HUDEP-2 (cell line): Measurements from ENCODE around the gene CAMSAP1.

Experiments
- DNase-seq, 76 experiments: peaks; one replicate each; lab custom pipeline; 2025; ENCODE audit not compliant: unreplicated experiment in 76 of 76; lab: John Stamatoyannopoulos, UW

The CAMSAP1 gene

DNA sequence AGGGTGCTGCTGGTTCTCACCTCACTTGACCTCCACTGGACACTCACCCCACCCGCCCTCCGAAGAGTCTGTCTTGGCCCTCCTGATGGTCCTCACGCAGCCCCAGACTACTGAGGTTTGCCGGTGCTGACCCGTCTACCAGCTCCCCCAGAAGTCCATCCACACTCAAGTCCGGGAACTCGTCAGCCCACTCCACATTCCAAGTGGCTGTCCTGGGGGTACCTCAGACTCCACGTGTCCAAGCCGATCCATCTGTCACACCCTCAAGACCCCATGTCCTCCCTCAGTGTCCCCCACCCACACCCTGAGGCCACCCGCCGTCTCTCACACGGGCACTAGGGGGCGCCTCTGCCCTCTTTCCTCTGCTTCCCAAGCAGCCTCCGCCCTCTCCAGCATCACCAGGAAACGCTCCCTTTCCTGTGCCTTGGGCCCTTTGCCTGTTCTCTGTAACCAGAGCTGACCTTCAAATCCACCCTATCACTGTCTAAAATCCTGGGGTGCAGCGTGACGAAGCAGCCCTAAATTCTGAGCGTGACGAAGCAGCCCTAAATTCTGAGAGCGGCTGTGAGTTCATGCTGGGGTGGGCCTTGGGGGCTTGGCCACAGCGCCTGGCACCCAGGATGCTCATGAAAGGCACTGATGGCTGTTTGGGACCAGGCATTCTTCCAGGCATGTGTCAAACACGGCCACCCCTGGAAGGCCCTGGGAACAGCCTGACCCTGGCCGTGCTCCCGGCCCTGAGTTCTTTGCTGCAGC lies 109.7 kb downstream of the CAMSAP1 start:
- DNase-seq = peak in 31 of 76 experiments; percentile 3 to 44 (median 17)

DNA sequence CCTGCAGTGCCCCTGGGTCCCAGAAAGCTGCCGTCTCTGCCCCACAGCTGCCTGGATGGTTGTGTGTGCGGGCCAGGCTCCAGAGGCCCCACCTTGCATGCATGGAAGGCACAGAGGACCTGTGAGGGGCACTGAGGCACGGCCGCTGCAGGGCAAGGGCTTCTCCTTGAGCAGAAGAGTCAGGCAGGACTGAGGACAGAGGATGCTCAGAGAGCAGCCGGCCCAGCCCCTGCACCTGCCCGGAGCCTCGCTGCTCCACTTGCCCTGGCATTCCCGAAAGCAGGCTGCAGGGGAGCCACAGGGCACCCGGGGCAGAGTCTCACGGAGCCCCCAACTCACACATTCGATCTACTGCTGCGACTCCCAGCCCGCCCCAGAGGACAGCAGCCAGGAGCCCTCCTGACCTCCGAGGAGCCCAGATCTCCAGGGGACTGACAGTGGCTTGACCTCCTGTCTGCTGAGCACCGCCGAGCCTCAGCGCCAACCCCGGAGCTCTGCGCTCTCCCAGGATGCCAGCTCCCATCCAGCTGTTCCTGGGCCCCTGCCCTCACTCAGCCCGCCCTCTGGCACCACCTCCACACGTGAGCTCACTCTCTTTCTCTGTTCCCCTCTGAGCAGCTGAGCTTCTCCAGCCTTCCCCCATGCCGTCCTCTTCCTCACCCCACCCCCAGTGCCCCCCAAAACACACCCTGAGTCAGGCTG lies 110.4 kb downstream of the CAMSAP1 start:
- DNase-seq = no peak

DNA sequence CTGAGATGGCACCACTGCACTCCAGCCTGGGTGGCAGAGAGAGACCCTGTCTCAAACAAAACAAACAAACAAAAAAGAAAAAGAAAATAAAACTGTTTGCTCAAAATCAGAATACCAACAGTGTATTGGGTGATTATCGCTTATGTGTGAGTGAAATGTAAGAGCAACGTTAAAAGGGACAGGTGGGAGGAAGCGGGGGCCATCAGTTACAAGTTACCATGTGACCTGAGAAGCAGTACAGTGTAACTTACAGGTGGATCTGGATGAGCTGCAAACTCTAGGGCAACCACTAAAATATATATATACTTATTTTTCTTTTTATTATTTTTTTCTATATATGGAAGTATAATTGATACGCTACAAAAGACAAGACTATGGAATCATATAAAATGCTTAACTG lies 112.0 kb downstream of the CAMSAP1 start:
- DNase-seq = no peak

DNA sequence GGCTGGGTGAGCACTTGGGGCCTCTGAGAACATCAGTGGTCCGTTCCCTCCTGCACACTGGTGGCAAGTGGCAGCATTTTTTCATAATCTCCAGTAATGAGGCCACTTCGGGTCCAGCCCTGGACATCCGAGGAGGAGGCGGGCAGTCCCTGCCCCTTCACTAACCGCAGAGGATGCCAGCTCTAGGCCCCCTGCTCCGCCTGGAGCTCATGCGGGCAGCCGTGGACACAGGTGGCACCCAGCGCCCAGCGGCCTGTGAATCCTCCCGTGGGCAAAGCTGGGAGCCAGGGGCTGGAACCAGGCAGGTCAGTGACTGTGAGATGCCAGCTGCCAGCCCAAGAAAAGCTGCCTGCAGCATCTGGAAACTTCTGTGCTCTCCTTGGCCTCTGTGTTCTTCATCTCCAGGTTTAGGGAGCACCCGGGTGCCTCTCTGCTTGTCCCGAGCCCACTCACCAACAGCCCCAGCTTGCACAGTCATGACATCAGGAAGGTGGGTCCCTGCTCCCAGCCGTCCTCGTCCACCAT lies 112.9 kb downstream of the CAMSAP1 start:
- no peak for DNase-seq

DNA sequence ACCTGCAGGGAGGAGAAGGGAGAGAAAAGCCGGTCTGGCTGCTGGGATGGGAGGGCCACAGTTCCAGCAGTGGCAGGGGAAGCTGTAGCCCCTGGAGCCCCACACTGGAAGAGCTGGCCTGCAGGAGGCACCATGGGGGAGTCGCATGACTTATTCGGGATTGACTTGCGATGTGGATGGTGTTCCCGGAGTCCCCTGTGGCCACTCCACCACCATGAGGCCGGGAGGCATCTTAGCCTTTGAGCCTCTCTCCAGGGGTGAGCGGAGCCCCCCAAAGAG lies 113.3 kb downstream of the CAMSAP1 start:
- no peak for DNase-seq

DNA sequence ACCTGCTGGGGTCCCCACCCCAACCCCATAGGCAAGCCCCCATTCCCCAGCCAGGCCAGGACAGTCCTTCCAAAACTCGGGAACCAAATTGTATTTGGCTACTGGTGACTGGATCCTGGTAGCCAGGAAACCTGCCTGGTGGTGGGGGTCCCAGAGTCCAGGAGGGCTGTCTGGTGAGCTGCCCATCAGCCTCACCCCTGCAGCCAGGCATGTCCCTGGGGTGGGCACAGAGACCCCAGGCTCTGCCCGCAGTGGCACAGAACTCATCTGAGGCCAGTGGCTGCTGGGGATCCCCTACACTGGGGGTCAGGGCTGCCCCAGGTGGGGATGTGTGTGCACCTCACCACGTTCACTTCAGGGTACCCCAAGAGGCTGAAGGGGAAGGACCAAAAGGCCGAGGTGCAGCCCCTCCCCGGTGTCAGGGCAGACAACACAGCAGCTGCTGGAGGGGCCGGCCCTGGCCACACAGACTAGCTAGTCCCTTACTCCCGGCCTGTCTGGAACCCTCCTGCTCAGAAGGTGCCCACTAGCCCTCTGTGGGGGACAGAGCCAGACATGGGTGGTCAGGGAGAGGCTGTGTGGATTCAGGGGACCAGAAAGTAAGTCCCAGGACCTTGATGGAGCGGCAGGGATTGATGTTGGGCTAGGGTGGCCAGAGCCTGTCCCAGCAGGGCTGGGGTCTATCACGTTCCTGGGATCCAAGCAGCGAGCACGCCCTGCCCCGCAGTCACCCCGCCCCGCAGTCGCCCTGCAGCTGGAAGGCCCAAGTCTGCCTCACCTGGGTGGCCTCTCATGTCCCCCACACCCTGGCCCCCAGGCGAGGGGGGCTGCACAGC lies 113.9 kb downstream of the CAMSAP1 start:
- no peak for DNase-seq

DNA sequence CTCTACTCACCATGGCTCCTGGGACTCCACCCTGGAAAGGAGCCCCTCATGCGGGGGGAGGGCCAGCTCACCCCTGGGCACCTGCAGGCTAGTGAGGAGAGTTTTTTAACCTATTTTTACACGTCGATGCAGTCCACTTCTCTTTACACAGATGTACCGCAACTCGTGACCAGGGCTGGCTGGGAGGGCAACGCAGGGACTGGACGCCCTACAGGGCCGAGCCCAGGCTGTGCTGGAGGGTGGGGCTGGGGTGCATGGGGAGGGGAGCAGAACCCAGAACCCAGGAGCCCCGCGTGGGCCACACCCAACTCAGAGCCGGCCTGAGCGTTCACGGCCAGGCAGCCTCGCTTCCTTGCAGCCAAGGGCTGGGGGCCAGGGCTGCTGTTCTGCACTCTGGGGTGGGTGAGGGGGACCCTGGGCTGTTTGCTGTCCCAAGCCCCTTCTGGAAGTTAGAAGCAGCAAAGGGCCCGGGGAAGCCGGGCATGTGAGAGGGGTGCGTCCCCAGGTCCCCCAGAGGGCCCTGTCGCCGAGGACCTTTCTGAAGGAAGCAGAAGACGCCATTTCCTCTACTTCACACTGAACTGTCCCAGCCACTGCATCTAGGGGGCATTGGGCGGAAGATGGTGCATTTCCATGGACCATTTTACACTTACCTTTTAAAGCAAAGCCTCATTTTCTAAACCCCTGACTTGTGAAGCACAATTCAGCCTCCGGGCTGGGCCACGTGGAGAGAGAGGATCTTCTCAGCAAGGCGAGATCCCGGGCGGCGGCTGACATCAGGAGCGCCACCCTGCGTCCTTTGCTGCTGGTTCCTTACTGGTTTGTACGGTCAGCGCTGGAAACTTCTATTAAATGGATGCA lies 114.8 kb downstream of the CAMSAP1 start:
- DNase-seq = no peak

DNA sequence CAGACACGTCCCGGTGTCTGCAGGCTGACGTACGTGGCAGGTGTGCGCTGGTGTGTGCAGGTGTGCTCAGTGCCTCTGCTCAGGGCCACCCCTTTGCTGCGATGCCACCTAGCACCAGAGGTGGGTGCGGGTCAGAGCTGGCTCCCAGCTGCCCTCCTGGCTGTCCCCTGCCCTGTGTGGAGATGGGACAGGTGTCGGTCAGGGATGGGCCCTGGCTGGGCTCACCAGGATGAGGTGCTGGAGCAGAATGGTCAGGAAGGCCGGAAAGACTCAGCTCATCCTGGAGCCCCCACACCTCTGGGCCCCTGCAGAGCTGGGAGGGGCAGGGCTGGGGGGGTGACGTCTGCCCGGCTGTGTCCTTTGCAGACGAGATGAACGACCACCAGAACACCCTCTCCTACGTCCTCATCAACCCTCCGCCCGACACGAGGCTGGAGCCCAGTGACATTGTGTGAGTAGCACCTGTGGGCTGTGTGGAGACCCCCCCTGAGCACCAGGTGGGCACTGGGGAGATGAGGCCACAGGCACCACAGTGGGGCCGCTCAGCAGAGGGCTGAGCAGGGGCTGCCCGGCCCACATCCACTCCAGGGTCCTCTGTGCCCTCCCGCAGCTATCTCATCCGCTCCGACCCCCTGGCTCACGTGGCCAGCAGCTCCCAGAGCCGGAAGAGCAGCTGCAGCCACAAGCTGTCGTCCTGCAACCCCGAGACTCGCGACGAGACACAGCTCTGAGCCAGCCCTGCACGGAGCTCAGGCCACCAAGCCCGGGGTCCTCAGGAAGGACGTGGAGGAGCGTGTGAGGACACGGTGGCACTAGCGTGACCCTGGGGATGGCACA lies 115.7 kb downstream of the CAMSAP1 start:
- no peak for DNase-seq

DNA sequence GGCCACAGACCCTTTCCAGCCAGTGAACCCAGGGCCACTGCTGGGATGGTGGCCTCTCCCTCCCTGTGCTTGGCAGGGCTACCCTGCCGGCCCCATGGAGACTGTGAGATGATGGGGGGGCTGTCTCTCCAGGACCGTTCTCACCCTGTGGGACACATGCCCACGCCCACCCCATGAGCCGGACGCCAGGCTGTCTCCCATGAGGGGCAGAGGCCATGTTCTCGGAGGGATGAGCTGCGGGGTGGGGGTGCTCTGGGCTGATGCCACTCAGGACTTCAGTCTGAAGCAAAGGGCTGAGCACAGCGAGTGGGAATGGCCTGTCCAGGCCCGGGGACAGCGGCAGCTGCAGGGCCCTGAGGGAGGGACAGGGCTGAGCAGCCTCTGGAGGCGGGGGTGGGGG lies 116.5 kb downstream of the CAMSAP1 start:
- DNase-seq = no peak

DNA sequence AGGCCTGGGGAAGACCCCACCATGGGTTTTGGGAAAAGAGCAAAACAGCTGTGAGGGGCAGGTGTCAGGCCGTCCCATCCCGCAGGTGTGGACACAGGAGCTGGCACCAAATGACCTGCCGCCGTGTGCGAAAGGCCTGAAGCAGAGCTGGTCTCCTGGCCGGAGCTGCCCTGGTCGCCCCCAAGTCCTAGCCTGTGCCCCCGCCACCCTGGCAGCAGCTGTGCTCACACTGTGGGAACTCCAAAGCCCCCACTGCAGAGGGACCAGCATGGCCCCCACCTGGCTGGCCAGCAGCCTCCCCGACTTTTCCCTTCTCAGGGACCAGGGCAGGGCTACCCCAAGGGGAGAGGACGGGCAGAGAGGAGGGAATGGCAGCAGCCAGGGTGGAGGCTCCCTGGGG lies 117.0 kb downstream of the CAMSAP1 start:
- no peak for DNase-seq

DNA sequence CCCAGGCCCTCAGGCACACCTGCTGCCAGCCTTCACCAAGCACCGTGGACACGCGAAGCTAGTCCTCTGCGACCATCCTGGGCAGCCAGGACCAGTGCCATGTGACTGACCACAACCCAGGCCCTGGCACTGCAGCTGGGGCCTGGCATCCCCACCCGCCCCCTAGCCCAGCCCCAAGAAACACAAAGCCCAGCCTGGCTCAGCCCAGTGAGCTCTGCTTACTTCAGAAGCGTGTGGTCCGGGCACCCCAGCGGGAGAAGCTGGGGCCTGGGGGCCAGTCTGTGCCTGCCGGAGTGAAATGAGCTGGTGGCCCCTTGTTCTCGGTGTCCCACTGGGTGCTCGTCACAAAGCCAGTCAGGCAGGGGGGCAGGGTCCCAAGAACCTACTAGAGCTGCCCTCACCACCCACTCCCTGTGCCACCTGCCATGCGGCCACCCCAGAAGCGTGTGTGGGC lies 117.5 kb downstream of the CAMSAP1 start:
- DNase-seq = no peak

DNA sequence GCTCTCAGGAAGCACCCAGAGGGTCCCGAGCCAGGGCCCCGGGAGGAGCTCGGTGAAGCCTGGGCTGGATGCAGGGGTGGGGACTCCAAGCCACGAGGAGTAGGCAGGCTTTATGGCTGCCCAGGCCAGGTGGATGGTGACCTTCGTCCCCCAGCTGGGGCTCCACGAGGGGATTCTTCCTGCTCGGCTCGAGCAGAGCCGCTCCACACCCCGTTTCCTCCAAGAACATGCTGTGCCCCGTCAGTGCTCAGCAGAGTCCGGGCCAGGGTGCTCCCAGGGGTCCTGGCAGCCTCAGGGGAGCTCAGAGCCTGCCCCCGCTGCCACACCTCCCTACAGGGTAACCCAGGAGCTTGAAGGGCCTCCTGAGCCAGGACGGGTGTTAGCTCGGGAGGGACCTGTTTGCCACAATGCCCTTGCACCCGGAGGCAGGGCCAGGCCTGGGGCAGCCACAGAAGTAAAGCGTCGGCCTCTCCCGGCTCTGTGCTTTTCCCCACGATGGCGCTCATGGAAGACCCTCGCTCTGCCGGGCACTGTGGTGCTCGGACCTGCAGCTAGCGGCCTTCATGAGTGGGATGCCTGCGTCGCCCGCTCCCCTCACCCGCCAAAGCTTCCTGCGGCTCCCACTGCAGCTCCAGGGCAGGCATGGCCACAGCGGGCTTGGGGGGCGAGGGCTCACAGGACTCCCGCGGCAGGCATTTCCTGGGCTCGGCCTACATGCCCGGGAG lies 118.6 kb downstream of the CAMSAP1 start:
- DNase-seq = no peak

DNA sequence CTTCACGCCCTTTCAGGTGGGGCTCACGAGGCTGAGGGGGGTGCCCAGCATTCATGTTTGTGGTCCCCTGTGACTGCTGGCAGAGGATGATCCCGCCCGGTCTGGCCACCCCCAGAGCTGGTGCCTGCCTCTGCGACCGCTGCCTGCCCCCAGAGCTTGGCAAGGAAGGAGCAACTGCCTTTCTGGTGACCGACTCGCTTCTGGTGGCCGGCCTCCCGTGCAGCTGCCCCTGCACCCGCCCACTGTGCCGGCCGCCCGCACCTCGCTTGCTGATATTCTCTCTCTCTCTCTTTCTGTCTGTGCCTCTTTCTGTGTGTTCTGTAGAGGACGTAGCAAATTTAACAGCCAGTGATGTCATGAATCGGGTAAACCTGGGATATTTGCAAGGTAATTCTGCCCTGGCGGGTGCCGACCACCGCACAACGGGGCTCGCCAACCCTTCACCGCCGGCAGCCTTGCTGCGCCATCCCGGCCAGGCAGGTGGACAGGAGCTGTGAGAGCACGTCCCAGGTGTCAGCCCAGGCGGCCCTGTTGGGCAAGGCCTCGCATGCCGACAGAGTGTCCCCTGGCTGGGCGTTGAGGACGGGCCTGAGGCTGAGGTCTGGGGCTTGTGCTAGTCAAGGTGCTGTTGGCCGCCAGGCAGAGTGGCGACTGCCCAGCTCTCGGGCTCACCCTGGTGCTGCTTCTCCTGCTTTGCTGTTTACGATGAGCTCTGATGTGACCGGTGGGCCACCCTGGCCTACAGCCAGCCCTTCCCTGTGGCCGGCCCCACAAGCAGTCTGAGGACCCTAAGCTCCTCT lies 119.4 kb downstream of the CAMSAP1 start:
- DNase-seq = no peak

DNA sequence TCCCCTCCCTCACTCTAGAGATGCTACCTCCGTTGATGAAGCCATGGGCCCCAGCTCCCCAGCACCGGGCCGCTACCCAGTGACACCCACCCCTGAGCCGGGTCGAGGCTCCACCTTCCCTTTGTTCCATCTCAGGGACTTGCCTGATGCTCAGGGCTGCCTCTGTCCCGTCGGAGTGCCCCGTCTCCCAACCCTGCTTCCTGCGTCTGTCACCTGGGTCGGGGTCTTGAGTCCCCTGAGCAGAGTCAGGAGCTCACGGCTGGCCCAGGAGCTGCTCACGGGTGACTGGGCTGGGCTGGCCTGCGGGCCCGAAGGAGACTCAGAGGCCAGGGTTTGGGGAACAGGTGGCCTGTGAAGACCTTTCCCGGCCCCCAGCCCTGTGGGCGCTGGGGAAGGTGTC lies 120.0 kb downstream of the CAMSAP1 start:
- no peak for DNase-seq

DNA sequence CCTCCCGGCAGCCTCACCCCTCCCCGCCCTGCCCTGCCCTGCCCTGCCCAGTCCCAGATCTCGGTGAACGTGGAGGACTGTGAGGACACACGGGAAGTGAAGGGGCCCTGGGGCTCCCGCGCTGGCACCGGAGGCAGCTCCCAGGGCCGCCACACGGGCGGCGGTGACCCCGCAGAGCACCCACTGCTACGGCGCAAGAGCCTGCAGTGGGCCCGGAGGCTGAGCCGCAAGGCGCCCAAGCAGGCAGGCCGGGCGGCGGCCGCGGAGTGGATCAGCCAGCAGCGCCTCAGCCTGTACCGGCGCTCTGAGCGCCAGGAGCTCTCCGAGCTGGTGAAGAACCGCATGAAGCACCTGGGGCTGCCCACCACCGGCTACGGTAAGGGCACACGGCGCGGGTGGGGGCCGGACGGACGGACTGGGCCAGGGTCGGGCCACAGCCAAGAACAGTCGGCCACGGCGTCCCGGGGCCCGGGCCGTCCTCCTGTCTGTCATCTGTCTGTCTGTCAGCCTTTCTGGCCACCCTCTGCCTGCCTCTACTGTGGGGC lies 121.1 kb downstream of the CAMSAP1 start:
- no peak for DNase-seq

DNA sequence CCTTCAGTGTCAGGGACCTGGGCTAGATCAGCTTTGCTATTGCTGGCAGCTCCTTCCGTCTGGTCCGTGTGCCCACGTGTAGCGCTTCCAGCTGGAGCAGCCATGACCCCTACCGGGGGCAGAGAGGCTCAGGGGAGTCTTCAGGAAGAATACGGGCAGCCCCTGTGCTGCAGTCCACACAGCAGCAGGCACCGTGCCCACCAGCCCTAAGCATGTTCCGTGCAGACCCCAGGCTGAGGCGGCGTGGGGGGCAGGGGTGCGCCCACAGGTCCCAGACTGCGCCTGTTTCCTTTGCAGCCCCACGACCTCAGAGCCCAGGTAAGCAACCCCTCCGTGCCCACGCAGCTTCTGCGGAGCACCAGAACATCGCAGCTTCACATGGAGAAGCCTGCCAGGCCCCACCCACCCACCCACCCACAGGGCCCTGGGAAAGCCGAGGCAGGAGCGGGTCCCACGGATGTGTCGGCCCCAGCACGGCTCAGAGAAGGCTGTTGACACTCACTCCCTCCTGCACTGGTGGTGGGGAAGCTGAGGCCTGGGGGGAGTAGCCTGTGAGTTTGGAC lies 122.3 kb downstream of the CAMSAP1 start:
- DNase-seq = no peak

DNA sequence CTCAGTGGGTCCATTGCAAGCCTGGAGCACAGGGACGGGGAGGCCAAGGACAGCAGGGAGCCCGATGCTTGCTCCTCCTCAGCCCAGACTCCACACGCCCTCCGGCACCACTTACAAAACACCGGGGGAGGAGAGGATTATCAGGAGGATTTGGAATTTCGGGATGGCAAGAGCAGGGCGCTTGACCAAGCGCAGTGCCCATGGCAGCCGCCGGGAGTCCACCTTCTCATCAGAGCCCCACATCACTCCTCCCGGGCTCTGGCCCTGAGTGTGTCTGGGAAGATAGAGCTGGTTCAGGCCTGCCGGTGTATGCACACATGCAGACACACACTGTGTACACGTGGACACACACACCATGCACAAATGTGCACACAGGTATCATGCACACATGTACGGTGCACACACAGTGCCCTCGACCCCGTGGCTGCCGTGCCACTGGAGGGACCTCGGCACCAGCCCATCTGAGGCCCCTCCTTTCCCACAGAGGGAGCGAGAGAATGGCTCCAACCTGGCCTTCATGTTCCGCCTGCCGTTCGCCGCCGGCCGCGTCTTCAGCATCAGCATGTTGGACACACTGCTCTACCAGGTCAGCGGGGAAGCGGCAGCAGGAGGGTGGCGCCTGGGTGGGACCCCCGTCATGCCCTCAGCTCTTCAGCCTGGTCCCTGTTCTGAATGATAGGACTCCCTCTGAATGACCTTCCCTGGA lies 123.7 kb downstream of the CAMSAP1 start:
- DNase-seq = no peak
